ENCODE data around the gene POLH.
A peak's percentile ranks its signal among the peaks of the same experiment; 100 is the strongest.
"Not testable (repeated sequence)": the region's sequence is repeated elsewhere in the genome, so short reads cannot be mapped to it uniquely, and the experiment has no call there.

The POLH gene

GRCh38 chr6:43575772-43576551, at the start of gene POLH, which contains the start of gene XPO5:
Gene POLH (plus strand): TSS chr6:43576185. CDS start chr6:43582320, 6,135 bp downstream.
Gene XPO5 (minus strand): TSS chr6:43576038. CDS start chr6:43575864, 174 bp downstream.
- Histone ChIP-seq H3K9ac (ENCODE audit: low read depth in 1 of 2, low read length in 2 of 2) (peak within 1 kb of the TSS; percentile 82 to 98), H3K4me3 (ENCODE audit: low read depth in 1 of 2, low read length in 2 of 2) (peak within 1 kb of the TSS; percentile 87 to 98), H3K36me3 (ENCODE audit: control insufficient read depth in 1 of 2, insufficient read depth in 2 of 2, low read length in 2 of 2) (peaks cover 7 to 12% of the 10 kb centered on the region in 2 donors), H3K27me3 (ENCODE audit: control insufficient read depth in 1 of 2, insufficient read depth in 2 of 2, low read length in 2 of 2) (no peaks in the 10 kb centered on the region), H3K9me3 (ENCODE audit: control insufficient read depth in 1 of 2, low read length in 2 of 2) (no peaks in the 10 kb centered on the region), H3K4me1 (ENCODE audit: control insufficient read depth in 1 of 2, insufficient read depth in 2 of 2, low read length in 2 of 2) (peaks cover 4 to 20% of the 10 kb centered on the region in 2 donors), H3K27ac (ENCODE audit: low read depth, low read length) (peak within 1 kb of the TSS; percentile 35)

GRCh38 chr6:43532201-43532600, 43.8 kb upstream of the POLH start:
- Histone ChIP-seq H3K4me3 (ENCODE audit: low read depth in 1 of 2, low read length in 2 of 2) (no peak overlapping the region), H3K27ac (ENCODE audit: low read depth, low read length) (no peak overlapping the region), H3K4me1 (ENCODE audit: control insufficient read depth in 1 of 2, insufficient read depth in 2 of 2, low read length in 2 of 2) (no peaks in the 10 kb centered on the region), H3K9ac (ENCODE audit: low read depth in 1 of 2, low read length in 2 of 2) (no peak overlapping the region), H3K9me3 (ENCODE audit: control insufficient read depth in 1 of 2, low read length in 2 of 2) (no peaks in the 10 kb centered on the region), H3K36me3 (ENCODE audit: control insufficient read depth in 1 of 2, insufficient read depth in 2 of 2, low read length in 2 of 2) (peaks cover 15 to 57% of the 10 kb centered on the region in 2 donors), H3K27me3 (ENCODE audit: control insufficient read depth in 1 of 2, insufficient read depth in 2 of 2, low read length in 2 of 2) (no peaks in the 10 kb centered on the region)

- not testable (repeated sequence) for H3K4me1 ChIP-seq (ENCODE audit: control insufficient read depth in 1 of 2, insufficient read depth in 2 of 2, low read length in 2 of 2); H3K27me3 ChIP-seq (ENCODE audit: control insufficient read depth in 1 of 2, insufficient read depth in 2 of 2, low read length in 2 of 2); H3K27ac ChIP-seq (ENCODE audit: low read depth, low read length); H3K9ac ChIP-seq (ENCODE audit: low read depth in 1 of 2, low read length in 2 of 2); H3K9me3 ChIP-seq (ENCODE audit: control insufficient read depth in 1 of 2, low read length in 2 of 2); H3K4me3 ChIP-seq (ENCODE audit: low read depth in 1 of 2, low read length in 2 of 2)
- H3K36me3 ChIP-seq (ENCODE audit: control insufficient read depth in 1 of 2, insufficient read depth in 2 of 2, low read length in 2 of 2) = peaks cover 7 to 23% of the 10 kb centered on the region in 2 donors
Observed at GRCh38 chr6:43538986-43539385, 37.0 kb upstream of the POLH start.

- H3K4me3 ChIP-seq (ENCODE audit: low read depth in 1 of 2, low read length in 2 of 2); H3K9ac ChIP-seq (ENCODE audit: low read depth in 1 of 2, low read length in 2 of 2); H3K27ac ChIP-seq (ENCODE audit: low read depth, low read length); H3K27me3 ChIP-seq (ENCODE audit: control insufficient read depth in 1 of 2, insufficient read depth in 2 of 2, low read length in 2 of 2); H3K4me1 ChIP-seq (ENCODE audit: control insufficient read depth in 1 of 2, insufficient read depth in 2 of 2, low read length in 2 of 2); H3K9me3 ChIP-seq (ENCODE audit: control insufficient read depth in 1 of 2, low read length in 2 of 2): not testable (repeated sequence)
- H3K36me3 ChIP-seq (ENCODE audit: control insufficient read depth in 1 of 2, insufficient read depth in 2 of 2, low read length in 2 of 2) = peaks cover 7 to 23% of the 10 kb centered on the region in 2 donors
Observed at GRCh38 chr6:43539409-43539808, 36.6 kb upstream of the POLH start.

GRCh38 chr6:43540507-43540906, 35.5 kb upstream of the POLH start:
- H3K36me3 ChIP-seq (ENCODE audit: control insufficient read depth in 1 of 2, insufficient read depth in 2 of 2, low read length in 2 of 2) = peaks cover 7 to 34% of the 10 kb centered on the region in 2 donors

GRCh38 chr6:43541774-43542471, 34.1 kb upstream of the POLH start:
- H3K27me3 ChIP-seq (ENCODE audit: control insufficient read depth in 1 of 2, insufficient read depth in 2 of 2, low read length in 2 of 2) = no peaks in the 10 kb centered on the region
- H3K4me3 ChIP-seq (ENCODE audit: low read depth in 1 of 2, low read length in 2 of 2) = no peak overlapping the region
- no peak overlapping the region for H3K27ac ChIP-seq (ENCODE audit: low read depth, low read length)
- no peaks in the 10 kb centered on the region for H3K9me3 ChIP-seq (ENCODE audit: control insufficient read depth in 1 of 2, low read length in 2 of 2)
- H3K36me3 ChIP-seq (ENCODE audit: control insufficient read depth in 1 of 2, insufficient read depth in 2 of 2, low read length in 2 of 2) = peaks cover 7 to 48% of the 10 kb centered on the region in 2 donors
- H3K4me1 ChIP-seq (ENCODE audit: control insufficient read depth in 1 of 2, insufficient read depth in 2 of 2, low read length in 2 of 2) = no peaks in the 10 kb centered on the region
- no peak overlapping the region for H3K9ac ChIP-seq (ENCODE audit: low read depth in 1 of 2, low read length in 2 of 2)

More at GRCh38 chr6:43540507-43540906, 35.5 kb upstream of the POLH start:
- Histone ChIP-seq H3K4me1 (ENCODE audit: control insufficient read depth in 1 of 2, insufficient read depth in 2 of 2, low read length in 2 of 2) (no peaks in the 10 kb centered on the region), H3K9ac (ENCODE audit: low read depth in 1 of 2, low read length in 2 of 2) (no peak overlapping the region), H3K27ac (ENCODE audit: low read depth, low read length) (no peak overlapping the region), H3K27me3 (ENCODE audit: control insufficient read depth in 1 of 2, insufficient read depth in 2 of 2, low read length in 2 of 2) (no peaks in the 10 kb centered on the region), H3K9me3 (ENCODE audit: control insufficient read depth in 1 of 2, low read length in 2 of 2) (no peaks in the 10 kb centered on the region), H3K4me3 (ENCODE audit: low read depth in 1 of 2, low read length in 2 of 2) (no peak overlapping the region)

GRCh38 chr6:43544461-43544860, 31.5 kb upstream of the POLH start:
- no peaks in the 10 kb centered on the region for H3K9me3 ChIP-seq (ENCODE audit: control insufficient read depth in 1 of 2, low read length in 2 of 2)
- H3K27ac ChIP-seq (ENCODE audit: low read depth, low read length) = no peak overlapping the region
- H3K27me3 ChIP-seq (ENCODE audit: control insufficient read depth in 1 of 2, insufficient read depth in 2 of 2, low read length in 2 of 2) = no peaks in the 10 kb centered on the region
- H3K4me3 ChIP-seq (ENCODE audit: low read depth in 1 of 2, low read length in 2 of 2) = no peak overlapping the region
- H3K9ac ChIP-seq (ENCODE audit: low read depth in 1 of 2, low read length in 2 of 2) = no peak overlapping the region
- H3K36me3 ChIP-seq (ENCODE audit: control insufficient read depth in 1 of 2, insufficient read depth in 2 of 2, low read length in 2 of 2) = peaks cover 9 to 70% of the 10 kb centered on the region in 2 donors
- H3K4me1 ChIP-seq (ENCODE audit: control insufficient read depth in 1 of 2, insufficient read depth in 2 of 2, low read length in 2 of 2) = no peaks in the 10 kb centered on the region

GRCh38 chr6:43547222-43547621, 28.8 kb upstream of the POLH start:
- Histone ChIP-seq H3K9me3 (ENCODE audit: control insufficient read depth in 1 of 2, low read length in 2 of 2) (no peaks in the 10 kb centered on the region), H3K27me3 (ENCODE audit: control insufficient read depth in 1 of 2, insufficient read depth in 2 of 2, low read length in 2 of 2) (no peaks in the 10 kb centered on the region), H3K4me3 (ENCODE audit: low read depth in 1 of 2, low read length in 2 of 2) (no peak overlapping the region), H3K27ac (ENCODE audit: low read depth, low read length) (no peak overlapping the region), H3K4me1 (ENCODE audit: control insufficient read depth in 1 of 2, insufficient read depth in 2 of 2, low read length in 2 of 2) (no peaks in the 10 kb centered on the region), H3K36me3 (ENCODE audit: control insufficient read depth in 1 of 2, insufficient read depth in 2 of 2, low read length in 2 of 2) (peaks cover 21 to 93% of the 10 kb centered on the region in 2 donors), H3K9ac (ENCODE audit: low read depth in 1 of 2, low read length in 2 of 2) (no peak overlapping the region)

- not testable (repeated sequence) for H3K27ac ChIP-seq (ENCODE audit: low read depth, low read length); H3K27me3 ChIP-seq (ENCODE audit: control insufficient read depth in 1 of 2, insufficient read depth in 2 of 2, low read length in 2 of 2); H3K4me1 ChIP-seq (ENCODE audit: control insufficient read depth in 1 of 2, insufficient read depth in 2 of 2, low read length in 2 of 2); H3K9ac ChIP-seq (ENCODE audit: low read depth in 1 of 2, low read length in 2 of 2); H3K9me3 ChIP-seq (ENCODE audit: control insufficient read depth in 1 of 2, low read length in 2 of 2); H3K4me3 ChIP-seq (ENCODE audit: low read depth in 1 of 2, low read length in 2 of 2)
- H3K36me3 ChIP-seq (ENCODE audit: control insufficient read depth in 1 of 2, insufficient read depth in 2 of 2, low read length in 2 of 2) = peaks cover 25 to 80% of the 10 kb centered on the region in 2 donors
Observed at GRCh38 chr6:43557620-43558019, 18.4 kb upstream of the POLH start.

GRCh38 chr6:43559328-43559727, 16.7 kb upstream of the POLH start:
- Histone ChIP-seq H3K36me3 (ENCODE audit: control insufficient read depth in 1 of 2, insufficient read depth in 2 of 2, low read length in 2 of 2) (peaks cover 20 to 79% of the 10 kb centered on the region in 2 donors), H3K9me3 (ENCODE audit: control insufficient read depth in 1 of 2, low read length in 2 of 2) (no peaks in the 10 kb centered on the region)

More at GRCh38 chr6:43559328-43559727, 16.7 kb upstream of the POLH start:
- H3K27ac ChIP-seq (ENCODE audit: low read depth, low read length) = no peak overlapping the region
- H3K4me3 ChIP-seq (ENCODE audit: low read depth in 1 of 2, low read length in 2 of 2) = no peak overlapping the region
- no peaks in the 10 kb centered on the region for H3K4me1 ChIP-seq (ENCODE audit: control insufficient read depth in 1 of 2, insufficient read depth in 2 of 2, low read length in 2 of 2)
- H3K27me3 ChIP-seq (ENCODE audit: control insufficient read depth in 1 of 2, insufficient read depth in 2 of 2, low read length in 2 of 2) = no peaks in the 10 kb centered on the region
- H3K9ac ChIP-seq (ENCODE audit: low read depth in 1 of 2, low read length in 2 of 2) = no peak overlapping the region
